Activated naive CD4-positive, alpha-beta T cell treated with Interleukin-2 at 50 U/mL for 16 hours (primary cell): ENCODE data around the gene NIPSNAP2.
"Not testable (repeated sequence)": the region's sequence is repeated elsewhere in the genome, so short reads cannot be mapped to it uniquely, and the experiment has no call there.

ENCODE experiments used
- DNase-seq: peaks from one replicate; pipeline ENCODE4 v3.0.0-alpha.2; 2020

NIPSNAP2 gene

DNA sequence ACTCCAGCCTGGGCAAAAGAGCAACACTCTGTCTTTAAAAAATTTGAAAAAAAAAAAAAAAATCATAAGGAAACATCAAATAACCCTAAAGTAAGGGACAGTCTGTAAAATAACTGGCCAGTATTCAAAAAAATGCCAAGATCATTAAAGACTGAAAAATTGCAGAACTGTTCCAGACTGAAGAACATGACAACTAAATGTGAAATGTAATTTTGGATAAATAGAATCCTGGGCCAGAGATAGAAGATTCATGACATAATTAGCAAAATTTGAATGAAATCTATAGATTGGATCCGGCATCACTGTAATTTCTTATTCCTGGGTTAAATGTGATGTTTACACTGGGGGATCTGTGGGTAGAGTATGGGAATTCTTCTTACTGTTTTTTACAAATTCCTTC, 83.9 kb downstream of the NIPSNAP2 start:
- DNase-seq, result no peak

DNA sequence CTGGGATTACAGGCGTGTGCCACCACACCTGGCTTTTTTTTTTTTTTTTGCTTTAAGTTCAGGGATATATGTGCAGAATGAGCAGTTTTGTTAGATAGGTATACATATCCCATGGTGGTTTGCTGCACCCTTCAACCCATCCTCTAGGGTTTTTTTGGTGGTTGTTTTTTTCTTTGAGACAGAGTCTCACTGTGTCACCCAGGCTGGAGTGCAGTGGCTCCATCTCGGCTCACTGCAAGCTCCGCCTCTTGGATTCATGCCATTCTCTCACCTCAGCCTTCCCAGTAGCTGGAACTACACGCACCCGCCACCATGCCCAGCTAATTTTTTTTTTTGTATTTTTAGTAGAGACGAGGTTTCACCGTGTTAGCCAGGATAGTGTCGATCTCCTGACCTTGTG, 84.4 kb downstream of the NIPSNAP2 start:
- DNase-seq, result not testable (repeated sequence)
